SK-N-SH (cell line): ENCODE results near the gene CUX1. TPM values are rescaled to one million over a fixed set of nuclear protein-coding genes. Genes with fewer than 3 reads are reported as not detected.
"Not testable (repeated sequence)": the region's sequence is repeated elsewhere in the genome, so short reads cannot be mapped to it uniquely, and the experiment has no call there.

ENCODE experiments used
- CTCF ChIA-PET: fragments of 300-600, 350-600 bp; formaldehyde crosslinking; extraction: SDS; loops from one replicate; lab custom pipeline; 2021; lab: Yijun Ruan, JAX
- POLR2A ChIA-PET: fragments of 350-600 bp; sonication (Branson Sonifier 250); formaldehyde crosslinking; extraction: SDS; loops from one replicate; lab custom pipeline; 2020; ENCODE audit warnings: antibody characterized with exemption, inconsistent platforms; lab: Yijun Ruan, JAX
- DNase-seq: peaks from one replicate; pipeline ENCODE4 v3.0.0; 2012
- H2AFZ ChIP-seq: fragments of 200-600 bp; sonication (generic); 2 replicates; pipeline ENCODE4 v1.8.1; 2016; ENCODE audit warnings: antibody characterized with exemption, mild to moderate bottlenecking, low read depth
- H3F3A ChIP-seq: fragments of 200-600 bp; sonication (generic); replicated peaks from 2 replicates; pipeline ENCODE3; 2016; ENCODE audit warnings: antibody characterized with exemption, mild to moderate bottlenecking; ENCODE audit not compliant: insufficient read depth
- H3K27ac ChIP-seq, 2 experiments: fragments of 200-500 bp in 1 of 2; fragments of 200-600 bp in 1 of 2; sonication (Bioruptor generic) in 1 of 2; sonication (generic), shearing (Covaris generic) in 1 of 2; 2 replicates each; pipeline versions ENCODE4 v1.5.1 to v1.6.1; 2014 to 2016; ENCODE audit warnings: low read depth in 2 of 2, inconsistent platforms in 1 of 2, low read length in 1 of 2, mild to moderate bottlenecking in 1 of 2, mixed read lengths in 1 of 2
- H3K27me3 ChIP-seq: fragments of 200-600 bp; sonication (generic), shearing (Covaris generic); 2 replicates; pipeline ENCODE4 v1.6.1; 2016; ENCODE audit warnings: mixed run types; ENCODE audit not compliant: insufficient read depth
- H3K36me3 ChIP-seq, 2 experiments: fragments of 200-500 bp in 1 of 2; fragments of 200-600 bp in 1 of 2; sonication (Bioruptor generic) in 1 of 2; sonication (generic) in 1 of 2; replicated peaks in 1 of 2; 2 replicates each; pipeline versions ENCODE3 to v1.5.1; 2014 to 2016; ENCODE audit warnings: low read length in 1 of 2, mild to moderate bottlenecking in 1 of 2; ENCODE audit not compliant: insufficient read depth in 2 of 2, control insufficient read depth in 1 of 2
- H3K4me1 ChIP-seq, 2 experiments: fragments of 200-500 bp in 1 of 2; fragments of 200-600 bp in 1 of 2; sonication (Bioruptor generic) in 1 of 2; sonication (generic), shearing (Covaris generic) in 1 of 2; 2 replicates each; pipeline versions ENCODE4 v1.5.1 to v1.6.1; 2014 to 2016; ENCODE audit warnings: low read depth in 1 of 2, low read length in 1 of 2, mixed run types in 1 of 2; ENCODE audit not compliant: insufficient read depth in 2 of 2, control insufficient read depth in 1 of 2
- H3K4me2 ChIP-seq: fragments of 200-600 bp; sonication (generic), shearing (Covaris generic); 2 replicates; pipeline ENCODE4 v1.6.1; 2017; ENCODE audit warnings: mixed run types
- H3K4me3 ChIP-seq, 2 experiments: fragments of 200-500 bp in 1 of 2; fragments of 200-600 bp in 1 of 2; sonication (Bioruptor generic) in 1 of 2; sonication (generic), shearing (Covaris generic) in 1 of 2; 2 replicates each; pipeline versions ENCODE4 v1.5.1 to v1.8.1; 2014 to 2016; ENCODE audit warnings: low read depth in 2 of 2, inconsistent platforms in 1 of 2, low read length in 1 of 2, mild to moderate bottlenecking in 1 of 2, mixed read lengths in 1 of 2, moderate library complexity in 1 of 2
- H3K79me2 ChIP-seq: fragments of 200-600 bp; sonication (generic); 2 replicates; pipeline ENCODE4 v1.8.1; 2017; ENCODE audit warnings: mild to moderate bottlenecking; ENCODE audit not compliant: insufficient read depth
- H3K9ac ChIP-seq: fragments of 200-600 bp; sonication (generic); 2 replicates; pipeline ENCODE4 v1.6.1; 2017; ENCODE audit warnings: mixed run types
- H3K9me2 ChIP-seq: fragments of 200-600 bp; sonication (generic); 2 replicates; pipeline ENCODE4 v1.6.1; 2017; ENCODE audit warnings: mixed run types
- H3K9me3 ChIP-seq: fragments of 200-600 bp; sonication (generic); 2 replicates; pipeline ENCODE4 v1.6.1; 2017; ENCODE audit warnings: mixed run types, mild to moderate bottlenecking, moderate library complexity
- H4K20me1 ChIP-seq: fragments of 200-600 bp; sonication (generic); 2 replicates; pipeline ENCODE4 v1.6.1; 2017; ENCODE audit warnings: mild to moderate bottlenecking, mixed run types; ENCODE audit not compliant: insufficient read depth
- CTCF ChIP-seq: fragments of 200-600 bp; sonication (generic); IDR thresholded peaks from 2 replicates; pipeline ENCODE4 v1.6.1; 2017; ENCODE audit warnings: antibody characterized with exemption, mild to moderate bottlenecking, moderate library complexity
- ELF1 ChIP-seq: IDR thresholded peaks from 2 replicates; pipeline ENCODE4 v1.4.0; 2012
- EZH2phosphoT487 ChIP-seq: fragments of 200-600 bp; sonication (generic); IDR thresholded peaks from 2 replicates; pipeline ENCODE4 v1.6.1; 2017; ENCODE audit warnings: low read depth, mixed run types, mild to moderate bottlenecking, antibody characterized with exemption, moderate library complexity, borderline replicate concordance
- IRF3 ChIP-seq: fragments of 150-350 bp; IDR thresholded peaks from 2 replicates; pipeline ENCODE4 v1.6.1; 2016; ENCODE audit warnings: mild to moderate bottlenecking, low read depth, low read length
- MXI1 ChIP-seq: IDR thresholded peaks from 2 replicates; pipeline ENCODE4 v1.6.1; 2012; ENCODE audit warnings: mild to moderate bottlenecking, low read depth, low read length, improper control_type of control experiment
- POLR2AphosphoS5 ChIP-seq: IDR thresholded peaks from 2 replicates; pipeline ENCODE4 v1.6.1; 2012; ENCODE audit warnings: low read depth, low read length
- RAD21 ChIP-seq: IDR thresholded peaks from 2 replicates; pipeline ENCODE4 v1.6.1; 2012; ENCODE audit warnings: mild to moderate bottlenecking, low read length
- TCF12 ChIP-seq: IDR thresholded peaks from 2 replicates; pipeline ENCODE4 v1.4.0; 2012
- USF2 ChIP-seq: fragments of 150-350 bp; IDR thresholded peaks from 2 replicates; pipeline ENCODE4 v1.6.1; 2017; ENCODE audit warnings: antibody characterized with exemption, low read length, low read depth, borderline replicate concordance
- WGBS: methylation state at CpG from one replicate; pipeline ENCODE4 v1.1.6; 2017; ENCODE audit warnings: low lambda C conversion rate; 5-methylcytosine and 5-hydroxymethylcytosine counted together
- polyA plus RNA-seq, 3 experiments: library from polyadenylated mRNA; depleted of rRNA; stranded (reverse); fragments of >200 nt; gene quantifications; 2 replicates each; pipeline ENCODE4 v1.2.3, GENCODE V29; 2012

Gene CUX1
- polyA plus RNA-seq, 1 of the 3 experiments (the other 2 are of a cell fraction): 68.6 TPM

GRCh38 chr7:101921061-101921460 is 103.6 kb downstream of the CUX1 start:
- WGBS: 95% methylated on average over 11 of the region's 11 CpGs
- Histone ChIP-seq H4K20me1 (no peaks in the 10 kb centered on the region), H3K79me2 (peaks cover 71% of the 10 kb centered on the region), H3K4me1 (peaks cover 12 to 27% of the 10 kb centered on the region in 2 experiments; a peak in 3 of 4 replicates), H3K9ac (no peak overlapping the region), H3K9me3 (no peaks in the 10 kb centered on the region), H3K36me3 (peaks cover 14 to 22% of the 10 kb centered on the region in 2 experiments), H3K27me3 (no peaks in the 10 kb centered on the region), H3K4me2 (no peak overlapping the region), H3K4me3 (no peak overlapping the region), H3K9me2 (no peaks in the 10 kb centered on the region), H2AFZ (no peak overlapping the region), H3F3A (peaks cover 30% of the 10 kb centered on the region), H3K27ac (no peak overlapping the region)
- DNase-seq: no peak
- no peak for TF ChIP-seq CTCF
- TF ChIP-seq RAD21: no peak
- TF ChIP-seq ELF1: no peak
- TF ChIP-seq POLR2AphosphoS5: no peak
- TF ChIP-seq USF2: no peak
- no peak for TF ChIP-seq MXI1
- TF ChIP-seq IRF3: no peak
- TF ChIP-seq EZH2phosphoT487: no peak
- CTCF ChIA-PET: interaction anchor here (0.9 kb wide), 2 partner anchors 21 to 233 kb away, joined by 3 read pairs; no protein-coding TSS in a partner anchor
- POLR2A ChIA-PET: no interaction called here

GRCh38 chr7:101921546-101922489 is 104.4 kb downstream of the CUX1 start:
- peaks cover 30% of the 10 kb centered on the region for H3F3A ChIP-seq
- peaks cover 79% of the 10 kb centered on the region for H3K79me2 ChIP-seq
- not testable (repeated sequence) for H3K9ac ChIP-seq, H3K27me3 ChIP-seq, H3K9me3 ChIP-seq
- TF ChIP-seq TCF12: peak; percentile 20; the same call in 1 of the 2 replicates
- TF ChIP-seq, all 33 proteins: peak for 1; not testable (repeated sequence) for 32
- Histone ChIP-seq H3K36me3 (peaks cover 6 to 16% of the 10 kb centered on the region in 2 experiments), H3K4me2 (peak overlapping the region; percentile 69; the same call in 1 of the 2 replicates), H3K27ac (peak overlapping the region in 1 of 2 experiments; percentile 94; a peak in 2 of 4 replicates), H3K4me1 (peaks cover 7 to 27% of the 10 kb centered on the region in 2 experiments; a peak in 3 of 4 replicates)
- H3K9me2 ChIP-seq, H4K20me1 ChIP-seq, H2AFZ ChIP-seq, DNase-seq, H3K4me3 ChIP-seq: not testable (repeated sequence)
- CTCF ChIA-PET: interaction anchor here (0.9 kb wide), 2 partner anchors 22 to 233 kb away, joined by 3 read pairs; no protein-coding TSS in a partner anchor
- WGBS: 95% methylated on average over 14 of the region's 14 CpGs
- POLR2A ChIA-PET: interaction anchor here (0.6 kb wide), 2 partner anchors 54 to 208 kb away, joined by 3 to 4 read pairs; no protein-coding TSS in a partner anchor
